NCI-H510A (cell line): ENCODE results near the gene CMIP.
A peak's percentile ranks its signal among the peaks of the same experiment; 100 is the strongest.

Source experiments
- DNase-seq: peaks from one replicate; lab custom pipeline; 2025; lab: John Stamatoyannopoulos, UW

CMIP gene

GRCh38 chr16:81587626-81588160 lies 143.1 kb downstream of the CMIP start:
- DNase-seq, result no peak

- no peak for DNase-seq
Measured at GRCh38 chr16:81588326-81589081, 143.9 kb downstream of the CMIP start.

- no peak for DNase-seq
Measured at GRCh38 chr16:81589975-81590650, 145.5 kb downstream of the CMIP start.

GRCh38 chr16:81590714-81591544 lies 146.3 kb downstream of the CMIP start:
- DNase-seq, result peak; percentile 13

- no peak for DNase-seq
Measured at GRCh38 chr16:81591545-81591870, 146.9 kb downstream of the CMIP start.

- no peak for DNase-seq
Measured at GRCh38 chr16:81592353-81592866, 147.8 kb downstream of the CMIP start.

GRCh38 chr16:81593481-81593880 lies 148.9 kb downstream of the CMIP start:
- peak; percentile 19 for DNase-seq

- no peak for DNase-seq
Measured at GRCh38 chr16:81595629-81596292, 151.2 kb downstream of the CMIP start.

- DNase-seq, result no peak
Measured at GRCh38 chr16:81597079-81597658, 152.6 kb downstream of the CMIP start.

GRCh38 chr16:81598083-81598482 lies 153.5 kb downstream of the CMIP start:
- no peak for DNase-seq

GRCh38 chr16:81599034-81599744 lies 154.6 kb downstream of the CMIP start:
- DNase-seq, result no peak

GRCh38 chr16:81600275-81600674 lies 155.7 kb downstream of the CMIP start:
- DNase-seq, result no peak

- no peak for DNase-seq
Measured at GRCh38 chr16:81601008-81601428, 156.4 kb downstream of the CMIP start.

GRCh38 chr16:81601601-81602255 lies 157.1 kb downstream of the CMIP start:
- no peak for DNase-seq

- no peak for DNase-seq
Measured at GRCh38 chr16:81602256-81602776, 157.7 kb downstream of the CMIP start.

GRCh38 chr16:81602792-81603191 lies 158.2 kb downstream of the CMIP start:
- DNase-seq, result no peak

GRCh38 chr16:81604960-81605383 lies 160.4 kb downstream of the CMIP start:
- DNase-seq, result no peak

GRCh38 chr16:81606039-81606438 lies 161.4 kb downstream of the CMIP start:
- DNase-seq, result no peak

GRCh38 chr16:81607006-81607405 lies 162.4 kb downstream of the CMIP start:
- no peak for DNase-seq
